ENCODE measurements around the gene DRAXIN.

DNA sequence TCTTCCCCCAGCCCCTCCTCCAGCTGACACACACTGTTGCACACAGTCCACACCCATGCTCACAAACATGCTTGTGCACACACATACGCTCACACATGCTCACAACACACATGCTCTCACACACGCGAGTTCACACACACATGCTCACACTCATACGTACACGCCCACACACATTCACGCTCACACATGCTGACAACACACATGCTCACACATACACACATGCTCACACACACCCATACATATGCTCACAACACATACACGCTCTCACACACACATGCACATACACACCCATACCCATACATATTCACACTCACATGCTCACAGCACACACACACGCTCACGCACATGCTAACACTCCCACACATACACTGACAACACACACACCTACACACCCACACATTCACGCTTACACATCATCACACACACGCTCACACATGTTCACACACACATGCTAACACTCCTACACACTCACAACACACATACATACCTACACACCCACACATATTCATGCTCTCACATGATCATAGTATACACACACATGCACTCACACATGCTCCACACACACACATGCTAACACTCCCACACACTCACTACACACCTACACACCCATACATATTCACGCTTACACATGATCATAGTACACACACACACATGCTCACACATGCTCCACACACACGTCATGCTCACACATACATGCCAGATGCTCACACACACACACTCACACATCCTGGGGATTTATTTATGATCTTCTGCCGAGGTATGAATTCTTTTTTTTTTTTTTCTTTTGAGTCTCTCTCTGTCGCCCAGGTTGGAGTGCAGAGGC is 10.7 kb downstream of the DRAXIN start:
- no peak for TF ChIP-seq CTCF (IDR thresholded peaks at IDR 0.05; ENCODE audit: insufficient read depth, low read depth, low read length)
- no peak for TF ChIP-seq EZH2 (IDR thresholded peaks at IDR 0.05; ENCODE audit: insufficient read depth, low read length)
